Endothelial cell of umbilical vein (primary cell): ENCODE results near the gene LHX3. TPM values are rescaled to one million over a fixed set of nuclear protein-coding genes. Genes with fewer than 3 reads are reported as not detected.

Experiments used
- BruUV-seq: library from RNA; stranded (reverse); fragments of 400-500 nt; replicated peaks from 2 replicates; lab custom pipeline; 2021; lab: Mats Ljungman, UMichigan
- CTCF ChIA-PET: fragments of 300-600, 350-600 bp; sonication (Branson Sonifier 250); formaldehyde crosslinking; loops from one replicate; lab custom pipeline; 2021; ENCODE audit warnings: antibody characterized with exemption, inconsistent platforms; lab: Charles Lee
- POLR2A ChIA-PET: fragments of 300-600, 350-600 bp; sonication (Branson Sonifier 250); formaldehyde crosslinking; loops from one replicate; lab custom pipeline; 2021; ENCODE audit warnings: antibody characterized with exemption, inconsistent platforms; lab: Charles Lee
- DNase-seq: peaks from one replicate; pipeline ENCODE4 v3.0.0-alpha.2; 2011; ENCODE audit warnings: low read depth, low spot score
- FAIRE-seq: peaks from 2 replicates; lab custom pipeline; 2011; peaks lifted over from hg19 to GRCh38; lab: Jason Lieb, UNC
- H2AFZ ChIP-seq: 2 replicates; pipeline ENCODE4 v1.6.0; 2012; ENCODE audit warnings: low read depth, low read length, control low read depth, inconsistent platforms
- H3K27ac ChIP-seq: 2 replicates; pipeline ENCODE4 v1.5.1; 2011; ENCODE audit warnings: low read depth, mild to moderate bottlenecking, control low read depth, low read length, moderate library complexity; ENCODE audit not compliant: insufficient read depth
- H3K27me3 ChIP-seq, 2 experiments: 2 replicates each; pipeline versions ENCODE4 v1.6.0 to v1.6.1; 2011; ENCODE audit warnings: low read length in 2 of 2, mixed read lengths in 1 of 2; ENCODE audit not compliant: control insufficient read depth in 2 of 2, insufficient read depth in 2 of 2
- H3K36me3 ChIP-seq, 2 experiments: 2 replicates in 1 of 2; 3 replicates in 1 of 2; pipeline ENCODE4 v1.5.1; 2011; ENCODE audit warnings: low read length in 2 of 2, mild to moderate bottlenecking in 1 of 2, moderate library complexity in 1 of 2; ENCODE audit not compliant: control insufficient read depth in 2 of 2, insufficient read depth in 2 of 2; ENCODE audit errors: extremely low read depth in 1 of 2
- H3K4me1 ChIP-seq: 3 replicates; pipeline ENCODE4 v1.5.1; 2011; ENCODE audit warnings: mild to moderate bottlenecking, low read length; ENCODE audit not compliant: control insufficient read depth, insufficient read depth; ENCODE audit errors: extremely low read depth
- H3K4me2 ChIP-seq: 2 replicates; pipeline ENCODE4 v1.6.1; 2011; ENCODE audit warnings: low read length, control low read depth, mixed read lengths; ENCODE audit not compliant: insufficient read depth
- H3K4me3 ChIP-seq, 3 experiments: fragments of 200-600 bp in 1 of 3; sonication (generic), shearing (Covaris generic) in 1 of 3; replicated peaks in 1 of 3; 2 replicates each; pipeline ENCODE4 v1.5.1; 2011 to 2016; ENCODE audit warnings: control low read depth in 3 of 3, low read length in 3 of 3, mild to moderate bottlenecking in 2 of 3, inconsistent platforms in 1 of 3, low read depth in 1 of 3, moderate library complexity in 1 of 3; ENCODE audit not compliant: insufficient read depth in 1 of 3
- H3K79me2 ChIP-seq: 2 replicates; pipeline ENCODE4 v1.6.0; 2012; ENCODE audit warnings: low read length, inconsistent platforms; ENCODE audit not compliant: control insufficient read depth, insufficient read depth
- H3K9ac ChIP-seq: replicated peaks from 2 replicates; pipeline ENCODE3; 2011; ENCODE audit warnings: low read length, control low read depth; ENCODE audit not compliant: insufficient read depth; ENCODE audit errors: extremely low read depth
- H3K9me1 ChIP-seq: replicated peaks from 3 replicates; pipeline ENCODE4 v1.6.0; 2011; ENCODE audit warnings: mild to moderate bottlenecking, low read length; ENCODE audit not compliant: control insufficient read depth, insufficient read depth; ENCODE audit errors: extremely low read depth
- H3K9me3 ChIP-seq: replicated peaks from 2 replicates; pipeline ENCODE4 v1.5.1; 2012; ENCODE audit warnings: low read length, inconsistent platforms; ENCODE audit not compliant: control insufficient read depth, insufficient read depth
- H4K20me1 ChIP-seq: replicated peaks from 2 replicates; pipeline ENCODE3; 2011; ENCODE audit warnings: mild to moderate bottlenecking, low read length; ENCODE audit not compliant: control insufficient read depth, insufficient read depth; ENCODE audit errors: extremely low read depth
- CTCF ChIP-seq, 2 donors: IDR thresholded peaks; 1 replicate in 1 of 2; 2 replicates in 1 of 2; pipeline ENCODE4 v1.5.1; 2011; ENCODE audit warnings: low read length in 2 of 2, mild to moderate bottlenecking in 2 of 2, moderate library complexity in 2 of 2, control low read depth in 1 of 2, inconsistent platforms in 1 of 2, low read depth in 1 of 2; ENCODE audit not compliant: insufficient read depth in 1 of 2; ENCODE audit errors: extremely low read depth in 1 of 2
- FOS ChIP-seq: IDR thresholded peaks from 2 replicates; pipeline ENCODE4 v1.6.1; 2011; ENCODE audit warnings: mild to moderate bottlenecking, low read length, moderate library complexity, borderline replicate concordance; ENCODE audit not compliant: insufficient read depth
- GATA2 ChIP-seq: IDR thresholded peaks from 2 replicates; pipeline ENCODE4 v1.7.0; 2011; ENCODE audit warnings: low read depth, mild to moderate bottlenecking, moderate library complexity, mixed read lengths, low read length; ENCODE audit not compliant: insufficient read length, insufficient read depth
- JUN ChIP-seq: IDR thresholded peaks from 2 replicates; pipeline ENCODE4 v1.6.1; 2011; ENCODE audit warnings: borderline replicate concordance, low read depth; ENCODE audit not compliant: insufficient read length, insufficient read depth
- MYC ChIP-seq: IDR thresholded peaks from one replicate; pipeline ENCODE4 v1.6.1; 2011; ENCODE audit warnings: mild to moderate bottlenecking, low read depth, low read length
- POLR2A ChIP-seq: IDR thresholded peaks from 2 replicates; pipeline ENCODE4 v1.6.1; 2012; ENCODE audit warnings: low read depth, mild to moderate bottlenecking, control low read depth, low read length
- POLR2AphosphoS5 ChIP-seq: IDR thresholded peaks from 2 replicates; pipeline ENCODE4 v1.6.1; 2012; ENCODE audit warnings: low read depth, mild to moderate bottlenecking, control low read depth, low read length, moderate library complexity; ENCODE audit not compliant: insufficient read depth
- dilution Hi-C: fragments of 300-500 bp; cut with MboI; formaldehyde crosslinking; loops from one replicate; pipeline ENCODE4 v1.15.0; 2019; ENCODE audit warnings: low sequenced_read_pairs; ENCODE audit not compliant: extremely low pct_ligation_motif_present
- intact Hi-C: fragments of 100-400 bp; cut with micrococcal nuclease; formaldehyde crosslinking; loops from one replicate; pipeline ENCODE4 v1.10.0; 2022
- polyA plus RNA-seq, 4 experiments: library from polyadenylated mRNA; depleted of rRNA in 3 of 4; stranded (reverse) in 3 of 4; unstranded in 1 of 4; fragments of >200 nt; gene quantifications; 2 replicates each; pipeline versions ENCODE4 v1.2.1 to v1.2.3, GENCODE V29; 2011 to 2012; ENCODE audit warnings: missing spikeins in 1 of 4
- total RNA-seq: library from RNA; stranded (reverse); gene quantifications from 2 replicates; pipeline ENCODE4 v1.2.3, GENCODE V29; 2021

LHX3 gene
- total and polyA plus RNA-seq, 2 donors (not counting 3 experiments of a cell fraction or from before 2014, with no cell fraction given) = not detected

DNA sequence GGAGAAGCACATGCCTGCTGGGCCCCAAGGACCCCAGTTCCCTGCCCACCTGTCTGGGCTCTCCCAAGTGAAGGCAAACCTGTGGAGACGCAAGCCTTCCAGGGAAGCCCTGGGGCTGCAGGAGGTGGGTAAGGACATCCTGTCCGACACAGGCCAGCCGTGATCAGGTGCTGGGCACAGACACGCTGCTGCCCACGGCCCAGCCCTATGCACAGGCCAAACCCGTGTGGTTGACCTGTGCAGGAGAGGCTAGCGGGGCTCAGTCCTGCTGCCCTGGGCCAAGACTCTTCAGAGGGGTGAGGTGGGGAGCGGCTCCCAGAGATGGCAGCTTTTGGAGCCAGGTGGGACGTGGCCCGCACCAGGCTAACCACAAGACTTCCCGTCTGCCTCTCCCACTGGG, 14.3 kb downstream of the LHX3 start:
- DNase-seq (no peak), FAIRE-seq (no peak)
- no peaks in the 10 kb centered on the region for H3K4me1 ChIP-seq
- BruUV-seq = no TSS peak
- H3K27ac ChIP-seq = no peak overlapping the region
- ChIA-PET CTCF (no interaction called here), POLR2A (no interaction called here)
- dilution Hi-C loops = no loop called here
- no peak overlapping the region for H3K4me2 ChIP-seq
- no peak overlapping the region for H2AFZ ChIP-seq
- H3K9me3 ChIP-seq = no peaks in the 10 kb centered on the region
- no peaks in the 10 kb centered on the region for H3K36me3 ChIP-seq
- peaks cover 36 to 56% of the 10 kb centered on the region in 2 experiments for H3K27me3 ChIP-seq
- H3K9me1 ChIP-seq = no peaks in the 10 kb centered on the region
- no peak overlapping the region for H3K4me3 ChIP-seq
- intact Hi-C loops = no loop called here
- no peak overlapping the region for H3K9ac ChIP-seq
- no peaks in the 10 kb centered on the region for H3K79me2 ChIP-seq
- no peak for TF ChIP-seq FOS
- TF ChIP-seq MYC = no peak
- H4K20me1 ChIP-seq = no peaks in the 10 kb centered on the region

GRCh38 chr9:136190237-136190601, 14.7 kb downstream of the LHX3 start:
- dilution Hi-C loops = no loop called here
- DNase-seq (no peak), FAIRE-seq (no peak)
- no peaks in the 10 kb centered on the region for H3K9me1 ChIP-seq
- H3K4me1 ChIP-seq = no peaks in the 10 kb centered on the region
- peaks cover 31 to 53% of the 10 kb centered on the region in 2 experiments for H3K27me3 ChIP-seq
- CTCF ChIA-PET = interaction anchor here (1.2 to 1.6 kb wide), 2 partner anchors 28 to 33 kb away, joined by 3 to 6 read pairs; no protein-coding TSS in a partner anchor
- no peak overlapping the region for H3K4me3 ChIP-seq
- intact Hi-C loops = no loop called here
- H4K20me1 ChIP-seq = no peaks in the 10 kb centered on the region
- H3K4me2 ChIP-seq = no peak overlapping the region
- no TSS peak for BruUV-seq
- POLR2A ChIA-PET = no interaction called here
- H3K36me3 ChIP-seq = no peaks in the 10 kb centered on the region
- no peak overlapping the region for H3K27ac ChIP-seq
- H3K9ac ChIP-seq = no peak overlapping the region
- H2AFZ ChIP-seq = no peak overlapping the region
- H3K79me2 ChIP-seq = no peaks in the 10 kb centered on the region
- H3K9me3 ChIP-seq = no peaks in the 10 kb centered on the region
- TF ChIP-seq FOS = no peak
- TF ChIP-seq JUN = no peak
- TF ChIP-seq GATA2 = no peak
- TF ChIP-seq POLR2A = no peak
- TF ChIP-seq POLR2AphosphoS5 = no peak
- no peak for TF ChIP-seq CTCF (IDR thresholded peaks at IDR 0.05; ENCODE audit: extremely low read depth in 1 of 2, insufficient read depth in 1 of 2, low read depth in 1 of 2, low read length in 2 of 2)
